Measurements from ENCODE around the gene NUP133.
"Not testable (repeated sequence)": the region's sequence is repeated elsewhere in the genome, so short reads cannot be mapped to it uniquely, and the experiment has no call there.

Gene NUP133

DNA sequence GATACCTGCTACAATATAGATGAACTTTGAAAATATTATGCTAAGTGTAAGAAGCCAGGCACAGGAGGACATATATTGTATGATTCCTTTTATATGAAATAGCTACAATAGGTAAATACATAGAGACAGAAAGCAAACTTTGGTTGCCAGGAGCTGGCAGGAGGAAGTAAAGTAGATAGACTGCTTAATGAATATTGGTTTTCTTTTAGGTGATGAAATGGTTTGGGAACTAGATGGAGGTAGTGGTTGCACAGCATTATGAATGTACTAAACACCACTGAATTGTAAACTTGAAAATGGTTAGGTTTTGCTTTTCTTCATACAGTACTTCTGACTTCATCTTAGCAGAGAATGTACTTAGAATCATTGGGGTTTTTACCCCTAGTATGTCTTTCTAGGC lies 28.8 kb upstream of the NUP133 start:
- TF ChIP-seq JUND (IDR thresholded peaks at IDR 0.05; ENCODE audit: low read depth), result no peak
- no peak for DNase-seq (ENCODE audit: low read depth in 1 of 2, low spot score in 1 of 2)
- in situ Hi-C loops (cut with HindIII; ENCODE audit: low pct_unique_long_range_greater_than_20kb, low sequenced_read_pairs), result no loop called here

DNA sequence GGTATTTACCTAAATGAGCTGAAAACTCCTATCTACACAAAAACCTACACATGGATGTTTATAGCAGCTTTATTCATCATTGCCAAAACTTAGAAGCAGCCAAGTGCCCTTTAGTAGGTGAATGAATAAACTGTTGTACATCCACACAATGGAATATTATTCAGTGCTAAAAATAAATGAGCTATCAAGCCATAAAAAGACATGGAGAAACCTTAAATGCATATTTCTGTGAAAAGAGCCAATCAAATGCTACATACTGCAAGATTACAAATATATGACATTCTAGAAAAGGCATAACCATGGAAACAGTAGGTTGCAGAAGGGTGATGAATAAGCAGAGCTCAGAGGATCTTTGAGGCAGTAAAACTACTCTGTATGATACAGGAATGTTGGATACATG lies 27.1 kb upstream of the NUP133 start:
- in situ Hi-C loops (cut with HindIII; ENCODE audit: low pct_unique_long_range_greater_than_20kb, low sequenced_read_pairs), result no loop called here
- no peak for TF ChIP-seq JUND (IDR thresholded peaks at IDR 0.05; ENCODE audit: low read depth)
- DNase-seq (ENCODE audit: low read depth in 1 of 2, low spot score in 1 of 2), result no peak

DNA sequence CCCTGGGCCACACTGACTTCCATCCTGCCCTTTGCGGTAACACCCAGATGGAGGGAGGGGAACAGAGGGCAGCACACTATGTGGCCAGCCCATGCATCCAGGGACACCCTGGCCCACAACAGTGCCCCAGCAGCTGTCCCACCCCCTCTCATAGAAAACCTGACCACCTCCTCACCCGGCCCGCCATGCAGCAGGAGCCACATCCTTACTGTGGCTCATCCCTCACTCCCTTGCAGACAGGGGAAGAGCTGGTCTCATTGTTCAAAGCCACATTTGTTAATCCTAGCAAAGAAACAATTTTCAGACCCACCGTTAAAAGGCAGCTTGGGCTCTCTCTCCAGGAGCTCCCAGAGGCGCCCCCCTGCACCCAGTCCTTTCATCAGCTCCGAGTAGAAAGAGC lies 23.2 kb upstream of the NUP133 start:
- DNase-seq (ENCODE audit: low read depth in 1 of 2, low spot score in 1 of 2), result no peak
- TF ChIP-seq JUND (IDR thresholded peaks at IDR 0.05; ENCODE audit: low read depth), result no peak
- in situ Hi-C loops (cut with HindIII; ENCODE audit: low pct_unique_long_range_greater_than_20kb, low sequenced_read_pairs), result no loop called here

DNA sequence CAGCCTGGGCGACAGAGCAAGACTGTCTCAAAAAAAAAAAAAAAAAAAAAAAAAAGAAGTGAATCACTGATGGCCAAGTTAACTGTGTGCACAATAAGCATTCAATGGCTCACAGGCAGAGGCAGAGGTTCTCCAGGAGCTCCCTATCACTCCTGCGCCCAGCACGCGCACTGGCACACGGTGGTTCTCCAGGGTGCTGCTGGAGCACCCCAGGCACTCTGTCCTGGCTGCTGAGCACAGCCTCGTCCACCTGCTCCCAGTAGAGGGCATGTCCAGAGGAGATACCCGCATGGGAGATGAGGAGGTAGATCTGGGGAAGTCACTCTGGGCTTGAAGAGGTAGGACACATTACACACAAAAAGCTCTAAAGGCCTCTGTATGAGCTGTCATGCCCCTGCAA lies 21.5 kb upstream of the NUP133 start:
- TF ChIP-seq JUND (IDR thresholded peaks at IDR 0.05; ENCODE audit: low read depth), result no peak
- in situ Hi-C loops (cut with HindIII; ENCODE audit: low pct_unique_long_range_greater_than_20kb, low sequenced_read_pairs), result no loop called here
- no peak for DNase-seq (ENCODE audit: low read depth in 1 of 2, low spot score in 1 of 2)

DNA sequence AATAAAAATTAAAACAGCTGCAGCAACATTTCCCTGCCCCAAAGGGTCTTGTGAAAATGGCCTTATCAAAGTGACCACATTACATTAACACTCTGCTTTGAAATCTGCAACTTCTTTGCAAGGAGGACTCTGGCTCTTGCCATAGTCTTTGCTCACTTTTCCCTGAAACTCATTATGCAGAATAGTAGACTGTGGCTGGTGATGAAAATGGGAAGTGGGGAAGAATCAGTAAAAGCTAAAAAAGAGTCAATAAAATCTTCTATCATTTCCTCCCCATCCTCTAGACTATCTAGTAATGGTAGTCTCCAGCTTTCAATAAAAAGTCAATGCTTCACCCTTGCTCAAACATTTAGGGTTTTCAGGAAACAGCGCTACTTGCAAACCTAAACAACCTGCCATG lies 18.6 kb upstream of the NUP133 start:
- no peak for DNase-seq (ENCODE audit: low read depth in 1 of 2, low spot score in 1 of 2)
- TF ChIP-seq JUND (IDR thresholded peaks at IDR 0.05; ENCODE audit: low read depth), result no peak
- in situ Hi-C loops (cut with HindIII; ENCODE audit: low pct_unique_long_range_greater_than_20kb, low sequenced_read_pairs), result no loop called here

DNA sequence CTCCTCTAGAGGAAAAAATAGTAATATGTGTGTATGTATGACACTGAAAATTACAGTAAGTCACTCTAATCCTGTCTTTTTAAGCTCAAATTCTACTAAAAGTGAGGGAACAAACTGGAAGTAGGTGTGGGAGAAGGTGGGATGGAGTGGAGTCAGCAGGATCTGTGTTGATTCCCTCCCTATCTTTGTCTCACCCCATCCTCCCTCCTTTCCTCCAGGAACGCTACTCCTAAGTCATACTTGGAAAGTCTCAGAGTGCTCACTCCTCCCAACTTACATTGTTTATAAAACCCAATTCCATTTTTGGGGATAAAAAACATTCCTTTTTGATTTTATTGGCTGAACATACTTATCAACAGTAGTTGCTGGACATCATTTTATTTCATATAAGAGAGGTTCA lies 14.9 kb upstream of the NUP133 start:
- in situ Hi-C loops (cut with HindIII; ENCODE audit: low pct_unique_long_range_greater_than_20kb, low sequenced_read_pairs), result no loop called here
- no peak for TF ChIP-seq JUND (IDR thresholded peaks at IDR 0.05; ENCODE audit: low read depth)
- DNase-seq (ENCODE audit: low read depth in 1 of 2, low spot score in 1 of 2), result no peak

DNA sequence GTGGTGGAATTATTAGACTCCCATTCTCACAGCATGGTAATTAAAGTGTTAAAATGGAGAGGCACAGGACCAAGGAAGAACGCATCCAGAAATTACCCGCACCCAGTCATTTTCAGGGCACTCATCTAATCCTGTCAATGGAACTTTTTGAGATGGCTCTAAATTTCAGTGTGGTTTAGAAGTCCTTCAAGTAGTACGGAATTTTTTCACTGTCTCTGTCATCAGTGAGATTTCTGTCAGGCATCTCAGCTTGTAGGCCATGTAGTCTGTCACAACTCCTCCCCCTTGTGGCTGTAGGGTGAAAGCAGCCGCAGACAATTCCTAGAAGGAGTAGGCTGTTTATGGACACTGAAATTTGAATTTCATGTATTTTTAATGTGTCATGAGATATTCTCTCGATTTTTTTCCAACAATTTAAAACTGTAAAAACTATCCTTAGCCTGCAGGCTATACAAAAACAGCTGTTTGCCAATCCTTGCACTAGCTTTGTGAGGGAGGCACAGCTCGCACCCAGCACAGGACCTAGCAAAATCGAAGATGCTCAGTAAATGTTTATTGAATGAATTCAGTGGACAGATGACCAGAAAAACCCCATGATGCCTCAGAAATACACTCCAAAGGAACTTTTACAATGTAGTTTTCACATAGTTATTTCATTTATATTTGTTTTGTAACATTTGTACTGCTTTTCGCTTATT lies 6.6 kb upstream of the NUP133 start:
- peak; percentile 57 to 86 for DNase-seq (ENCODE audit: low read depth in 1 of 2, low spot score in 1 of 2)

DNA sequence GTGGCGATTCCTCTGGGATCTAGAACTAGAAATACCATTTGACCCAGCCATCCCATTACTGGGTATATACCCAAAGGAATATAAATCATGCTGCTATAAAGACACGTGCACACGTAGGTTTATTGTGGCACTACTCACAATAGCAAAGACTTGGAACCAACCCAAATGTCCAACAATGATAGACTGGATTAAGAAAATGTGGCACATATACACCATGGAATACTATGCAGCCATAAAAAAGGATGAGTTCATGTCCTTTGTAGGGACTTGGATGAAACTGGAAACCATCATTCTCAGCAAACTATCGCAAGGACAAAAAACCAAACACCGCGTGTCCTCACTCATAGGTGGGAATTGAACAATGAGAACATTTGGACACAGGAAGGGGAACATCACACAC lies 3.5 kb upstream of the NUP133 start:
- DNase-seq (ENCODE audit: low read depth in 1 of 2, low spot score in 1 of 2); in situ Hi-C loops (cut with HindIII; ENCODE audit: low pct_unique_long_range_greater_than_20kb, low sequenced_read_pairs): not testable (repeated sequence)

More for the DNA sequence above, 6.6 kb upstream of the NUP133 start:
- in situ Hi-C loops (cut with HindIII; ENCODE audit: low pct_unique_long_range_greater_than_20kb, low sequenced_read_pairs), result no loop called here
- TF ChIP-seq JUND (IDR thresholded peaks at IDR 0.05; ENCODE audit: low read depth), result no peak

DNA sequence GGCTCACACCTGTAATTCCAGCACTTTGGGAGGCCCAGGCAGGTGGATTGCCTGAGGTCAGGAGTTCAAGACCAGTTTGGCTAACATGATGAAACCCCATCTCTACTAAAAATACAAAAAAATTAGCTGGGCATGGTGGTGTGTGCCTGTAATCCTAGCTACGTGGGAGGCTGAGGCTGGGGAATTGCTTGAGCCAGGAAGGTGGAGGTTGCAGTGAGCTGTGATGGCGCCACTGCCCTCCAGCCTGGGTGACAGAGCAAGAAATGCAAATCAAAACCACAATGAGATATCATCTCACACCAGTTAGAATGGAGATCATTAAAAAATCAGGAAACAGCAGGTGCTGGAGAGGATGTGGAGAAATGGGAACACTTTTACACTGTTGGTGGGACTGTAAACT lies 3.1 kb upstream of the NUP133 start:
- in situ Hi-C loops (cut with HindIII; ENCODE audit: low pct_unique_long_range_greater_than_20kb, low sequenced_read_pairs); DNase-seq (ENCODE audit: low read depth in 1 of 2, low spot score in 1 of 2): not testable (repeated sequence)

DNA sequence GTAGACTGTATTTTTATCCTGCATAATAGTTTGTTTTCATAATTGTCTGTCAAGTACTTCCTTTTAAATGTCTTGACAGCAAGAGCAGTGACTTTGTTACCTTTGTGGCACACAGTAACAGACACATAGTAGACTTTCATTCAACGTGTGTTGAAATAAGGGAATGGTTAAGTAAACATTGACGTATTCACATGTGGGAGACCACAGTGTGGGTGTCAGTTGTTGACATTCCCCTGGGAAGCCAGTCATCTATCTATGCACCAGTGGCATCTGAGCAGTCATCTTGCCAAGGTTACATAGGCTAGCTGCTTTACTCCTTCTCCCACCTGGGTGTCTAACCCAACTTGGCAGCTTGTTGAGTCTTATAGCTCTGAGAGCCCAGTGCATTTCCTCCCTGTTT lies 1.4 kb upstream of the NUP133 start:
- no peak for DNase-seq (ENCODE audit: low read depth in 1 of 2, low spot score in 1 of 2)
- in situ Hi-C loops (cut with HindIII; ENCODE audit: low pct_unique_long_range_greater_than_20kb, low sequenced_read_pairs), result no loop called here
- TF ChIP-seq JUND (IDR thresholded peaks at IDR 0.05; ENCODE audit: low read depth), result no peak

DNA sequence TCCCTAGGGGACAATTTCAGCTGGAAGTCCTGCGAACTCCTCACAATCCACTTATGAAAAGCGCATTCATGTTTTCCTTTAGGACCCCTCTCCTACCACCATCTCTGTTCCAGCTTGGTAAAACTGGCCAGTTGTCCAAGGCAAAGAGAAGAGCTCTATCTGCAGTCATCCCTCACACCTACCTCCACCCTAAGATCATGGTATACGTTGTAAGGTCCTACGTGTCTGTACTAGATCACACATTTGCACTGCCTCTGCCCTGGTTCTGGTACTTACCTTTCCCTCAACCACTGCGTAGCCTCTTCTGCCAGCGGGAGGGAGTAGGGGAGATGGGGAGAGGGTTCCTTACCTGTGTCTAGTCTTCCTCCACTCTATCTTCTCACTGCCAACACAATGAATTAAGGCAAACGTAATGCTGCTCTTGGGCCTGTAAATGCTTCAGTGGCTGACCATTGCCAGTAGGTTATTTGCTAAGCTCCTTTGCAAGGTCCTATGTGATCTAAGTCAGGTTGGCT lies 739 bp upstream of the NUP133 start:
- no peak for DNase-seq (ENCODE audit: low read depth in 1 of 2, low spot score in 1 of 2)
- no peak for TF ChIP-seq JUND (IDR thresholded peaks at IDR 0.05; ENCODE audit: low read depth)
- in situ Hi-C loops (cut with HindIII; ENCODE audit: low pct_unique_long_range_greater_than_20kb, low sequenced_read_pairs), result no loop called here

DNA sequence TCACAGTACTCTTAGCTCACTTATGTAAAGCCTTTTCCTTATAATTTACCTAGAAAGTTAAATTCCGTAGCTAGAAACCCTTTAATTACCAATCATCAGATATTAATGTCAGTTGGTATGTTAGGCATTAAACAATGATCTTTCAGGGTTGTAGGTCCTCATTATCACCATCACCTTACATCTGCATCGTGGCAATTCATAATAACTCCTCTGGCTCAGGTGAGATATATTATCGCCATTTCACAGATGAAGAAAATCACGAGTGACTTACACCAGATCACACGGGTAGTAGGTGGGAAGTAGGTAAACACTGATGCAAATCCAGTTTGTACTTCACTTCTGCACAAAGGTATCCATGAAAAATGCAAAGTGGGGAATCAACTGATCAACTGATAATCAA lies 639 bp downstream of the NUP133 start:
- no peak for TF ChIP-seq JUND (IDR thresholded peaks at IDR 0.05; ENCODE audit: low read depth)
- in situ Hi-C loops (cut with HindIII; ENCODE audit: low pct_unique_long_range_greater_than_20kb, low sequenced_read_pairs), result no loop called here
- DNase-seq (ENCODE audit: low read depth in 1 of 2, low spot score in 1 of 2), result no peak

DNA sequence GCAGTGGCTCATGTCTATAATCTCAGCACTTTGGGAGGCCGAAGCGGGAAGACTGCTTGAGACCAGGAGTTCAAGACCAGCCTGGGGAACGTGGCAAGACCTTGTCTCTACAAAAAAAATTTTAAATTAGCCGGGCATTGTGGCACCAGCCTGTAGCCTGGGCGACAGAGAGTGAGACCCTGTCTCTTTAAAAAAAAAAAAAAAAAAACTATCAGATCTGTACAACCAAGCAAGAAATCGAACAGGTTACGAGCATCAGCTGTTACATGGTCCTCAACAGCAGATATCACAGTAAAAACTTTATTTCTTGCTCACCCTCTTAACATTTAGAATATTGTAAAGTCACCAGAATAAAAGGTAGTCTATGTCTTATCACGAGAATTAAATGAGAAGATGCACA lies 1.5 kb downstream of the NUP133 start:
- in situ Hi-C loops (cut with HindIII; ENCODE audit: low pct_unique_long_range_greater_than_20kb, low sequenced_read_pairs), result no loop called here
- no peak for DNase-seq (ENCODE audit: low read depth in 1 of 2, low spot score in 1 of 2)
- TF ChIP-seq JUND (IDR thresholded peaks at IDR 0.05; ENCODE audit: low read depth), result no peak

DNA sequence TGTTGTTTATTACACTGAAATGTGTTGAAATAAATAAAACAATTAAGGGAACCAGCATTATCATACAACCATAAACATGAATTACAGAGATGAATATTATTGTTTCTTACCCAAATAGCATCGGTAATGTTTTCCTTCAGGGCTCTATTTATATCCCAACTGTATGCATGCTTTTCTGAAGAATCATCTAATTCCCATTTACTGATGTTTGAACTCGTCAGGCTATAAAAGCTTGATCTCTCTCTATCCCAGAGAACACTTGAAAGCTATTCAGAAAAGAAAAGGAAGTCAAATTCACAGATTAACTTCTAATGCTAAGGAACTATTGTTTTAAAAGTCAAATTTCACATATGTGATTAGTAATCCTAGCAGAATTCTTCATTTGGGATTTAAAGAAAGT lies 12.4 kb downstream of the NUP133 start:
- in situ Hi-C loops (cut with HindIII; ENCODE audit: low pct_unique_long_range_greater_than_20kb, low sequenced_read_pairs), result no loop called here
- DNase-seq (ENCODE audit: low read depth in 1 of 2, low spot score in 1 of 2), result no peak
- TF ChIP-seq JUND (IDR thresholded peaks at IDR 0.05; ENCODE audit: low read depth), result no peak
